Activated CD8-positive, alpha-beta memory T cell treated with anti-CD3 and anti-CD28 coated beads, Interleukin-2, amount 10 ng/mL, durations not matched to agents 7 days and 5 days (primary cell): ENCODE results near the gene ETV6. TPM values are rescaled to one million over a fixed set of nuclear protein-coding genes. Genes with fewer than 3 reads are reported as not detected.

Experiments used
- ATAC-seq: fragments of 150-1000 bp; cut with Tn5 transposase; one replicate; pipeline ENCODE4 v1.10.0; 2021; ENCODE audit warnings: moderate library complexity
- CTCF ChIA-PET: fragments of 350-600 bp; sonication (Branson Sonifier 250); formaldehyde crosslinking; loops from one replicate; lab custom pipeline; 2021; ENCODE audit warnings: antibody characterized with exemption; lab: Charles Lee
- DNase-seq: peaks from one replicate; pipeline ENCODE4 v3.0.0-alpha.2; 2020
- H3K27ac Mint-ChIP-seq: one replicate; pipeline ENCODE4 v1.8.0; 2021; ENCODE audit warnings: mild to moderate bottlenecking, mixed read lengths
- H3K27me3 Mint-ChIP-seq: one replicate; pipeline ENCODE4 v1.8.0; 2021; ENCODE audit warnings: mixed read lengths
- H3K36me3 Mint-ChIP-seq: one replicate; pipeline ENCODE4 v1.8.0; 2021; ENCODE audit warnings: mild to moderate bottlenecking, mixed read lengths
- H3K4me1 Mint-ChIP-seq: one replicate; pipeline ENCODE4 v1.8.0; 2021; ENCODE audit warnings: mixed read lengths
- H3K4me3 Mint-ChIP-seq: one replicate; pipeline ENCODE4 v1.8.0; 2021; ENCODE audit warnings: mild to moderate bottlenecking, moderate library complexity, mixed read lengths
- H3K9me3 Mint-ChIP-seq: one replicate; pipeline ENCODE4 v1.8.0; 2022; ENCODE audit warnings: low read depth, mixed read lengths
- total RNA-seq, 2 experiments: library from RNA; stranded (reverse); gene quantifications; one replicate each; pipeline ENCODE4 v1.2.3, GENCODE V29; 2021

Gene ETV6
- total RNA-seq, 2 experiments from 2014 or later = 29.4 to 32.6 TPM

DNA sequence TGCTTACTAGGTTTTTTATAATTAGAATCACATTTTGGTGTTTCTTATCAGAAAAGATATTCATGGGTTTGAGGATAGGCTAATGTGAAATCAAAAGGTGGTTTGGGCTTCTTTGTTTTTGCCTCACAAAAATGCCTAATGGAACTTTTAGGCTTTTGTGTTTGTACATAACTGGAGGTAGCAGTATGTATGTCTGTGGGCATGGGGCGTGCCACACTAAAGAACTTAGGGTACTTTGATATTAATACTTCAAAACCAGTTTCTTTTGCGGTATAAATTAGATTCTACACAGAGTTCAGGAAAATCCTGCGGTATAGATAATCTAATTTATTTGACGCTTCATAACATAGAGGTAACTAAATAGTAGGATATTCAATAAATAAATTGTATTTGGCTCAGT is 1.9 kb downstream of the ETV6 start:
- Mint-ChIP-seq H3K4me1 (peaks cover 39% of the 10 kb centered on the region), H3K36me3 (peaks cover 7% of the 10 kb centered on the region), H3K27ac (peak overlapping the region; percentile 93), H3K9me3 (no peaks in the 10 kb centered on the region), H3K27me3 (no peaks in the 10 kb centered on the region), H3K4me3 (peak overlapping the region; percentile 82)
- CTCF ChIA-PET = no interaction called here
- DNase-seq (no peak), ATAC-seq (no peak)

DNA sequence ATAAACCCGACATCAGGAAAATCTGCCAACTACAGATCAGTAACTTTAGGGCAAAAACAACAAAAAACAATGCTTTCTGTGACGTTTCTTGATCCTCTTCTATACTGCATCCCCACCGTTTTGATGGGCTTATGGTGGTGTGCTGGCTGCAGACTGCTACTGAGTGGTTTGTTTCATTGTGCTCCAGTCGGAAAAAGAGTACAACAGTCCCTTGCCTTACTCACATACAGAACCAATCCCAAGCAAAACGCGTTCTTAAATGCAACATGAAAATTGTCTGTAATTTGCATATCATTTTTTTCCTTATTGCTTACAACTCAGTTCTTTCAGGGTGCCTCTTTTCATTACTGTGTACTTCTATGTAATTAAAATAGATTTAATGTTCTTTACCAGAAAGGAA is 2.3 kb downstream of the ETV6 start:
- CTCF ChIA-PET = interaction anchor here (2.0 kb wide), 1 partner anchor 381 kb away, joined by 7 read pairs; no protein-coding TSS in a partner anchor
- H3K4me1 Mint-ChIP-seq = peaks cover 42% of the 10 kb centered on the region
- H3K36me3 Mint-ChIP-seq = peaks cover 10% of the 10 kb centered on the region
- H3K27me3 Mint-ChIP-seq = no peaks in the 10 kb centered on the region
- ATAC-seq = no peak
- peak overlapping the region; percentile 93 for H3K27ac Mint-ChIP-seq
- no peak for DNase-seq
- no peaks in the 10 kb centered on the region for H3K9me3 Mint-ChIP-seq
- peak overlapping the region; percentile 82 for H3K4me3 Mint-ChIP-seq

- Mint-ChIP-seq H3K36me3 (peaks cover 16% of the 10 kb centered on the region), H3K27me3 (no peaks in the 10 kb centered on the region)
- CTCF ChIA-PET = interaction anchor here (1.6 to 2.0 kb wide), 2 partner anchors 355 to 380 kb away, joined by 4 to 7 read pairs; no protein-coding TSS in a partner anchor
Observed at GRCh38 chr12:11652351-11653040, 3.0 kb downstream of the ETV6 start.

DNA sequence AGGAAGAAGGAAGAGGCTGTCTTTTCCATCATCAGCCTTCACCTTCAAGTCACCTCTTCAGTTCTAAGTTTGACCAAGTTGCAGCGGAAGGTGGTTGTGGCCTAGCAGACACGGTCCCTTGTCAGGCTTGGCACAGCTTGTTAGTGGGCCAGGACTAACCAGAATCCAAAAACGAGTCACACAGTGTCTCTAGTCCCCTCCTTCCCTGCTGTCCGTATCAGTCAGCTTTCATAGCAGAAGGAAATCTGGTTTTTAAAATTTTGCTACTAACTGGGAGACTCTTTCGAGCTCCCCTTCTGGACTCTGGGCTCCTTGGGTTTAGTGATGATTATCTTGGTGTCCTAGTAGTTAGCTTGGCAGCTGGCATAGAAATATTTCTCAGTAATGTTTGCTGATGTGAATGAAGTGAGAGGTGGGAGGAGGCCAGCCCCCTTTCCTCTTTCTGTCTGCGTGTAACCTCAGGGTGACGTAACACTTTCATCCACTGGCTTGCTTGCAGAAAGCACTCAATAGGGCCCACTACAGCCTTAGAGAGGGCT is 3.8 kb downstream of the ETV6 start:
- H3K27ac Mint-ChIP-seq = peak overlapping the region; percentile 93
- DNase-seq (peak; percentile 87), ATAC-seq (peak; percentile 28)
- no peaks in the 10 kb centered on the region for H3K9me3 Mint-ChIP-seq
- peaks cover 21% of the 10 kb centered on the region for H3K36me3 Mint-ChIP-seq
- H3K27me3 Mint-ChIP-seq = no peaks in the 10 kb centered on the region
- CTCF ChIA-PET = interaction anchor here (1.6 to 2.0 kb wide), 2 partner anchors 354 to 380 kb away, joined by 4 to 7 read pairs; no protein-coding TSS in a partner anchor
- peak overlapping the region; percentile 82 for H3K4me3 Mint-ChIP-seq
- H3K4me1 Mint-ChIP-seq = peaks cover 52% of the 10 kb centered on the region

More at GRCh38 chr12:11652351-11653040, 3.0 kb downstream of the ETV6 start:
- Mint-ChIP-seq H3K9me3 (no peaks in the 10 kb centered on the region), H3K4me1 (peaks cover 49% of the 10 kb centered on the region), H3K4me3 (peak overlapping the region; percentile 82), H3K27ac (peak overlapping the region; percentile 93)
- DNase-seq = peak; percentile 48
- peak; percentile 1 for ATAC-seq

- ATAC-seq (no peak), DNase-seq (no peak)
- Mint-ChIP-seq H3K4me1 (peaks cover 56% of the 10 kb centered on the region), H3K36me3 (peaks cover 21% of the 10 kb centered on the region), H3K27ac (no peak overlapping the region), H3K27me3 (no peaks in the 10 kb centered on the region), H3K4me3 (no peak overlapping the region), H3K9me3 (no peaks in the 10 kb centered on the region)
- CTCF ChIA-PET = interaction anchor here (1.7 kb wide), 1 partner anchor 379 kb away, joined by 6 read pairs; no protein-coding TSS in a partner anchor
Observed at GRCh38 chr12:11654338-11654737, 4.9 kb downstream of the ETV6 start.

- no peak overlapping the region for H3K4me3 Mint-ChIP-seq
- no peak for DNase-seq
- H3K27ac Mint-ChIP-seq = no peak overlapping the region
- peaks cover 61% of the 10 kb centered on the region for H3K4me1 Mint-ChIP-seq
- ATAC-seq = no peak
- H3K9me3 Mint-ChIP-seq = no peaks in the 10 kb centered on the region
- H3K36me3 Mint-ChIP-seq = peaks cover 24% of the 10 kb centered on the region
- H3K27me3 Mint-ChIP-seq = no peaks in the 10 kb centered on the region
- CTCF ChIA-PET = interaction anchor here (1.7 kb wide), 1 partner anchor 378 kb away, joined by 6 read pairs; no protein-coding TSS in a partner anchor
Observed at GRCh38 chr12:11654802-11655201, 5.3 kb downstream of the ETV6 start.

DNA sequence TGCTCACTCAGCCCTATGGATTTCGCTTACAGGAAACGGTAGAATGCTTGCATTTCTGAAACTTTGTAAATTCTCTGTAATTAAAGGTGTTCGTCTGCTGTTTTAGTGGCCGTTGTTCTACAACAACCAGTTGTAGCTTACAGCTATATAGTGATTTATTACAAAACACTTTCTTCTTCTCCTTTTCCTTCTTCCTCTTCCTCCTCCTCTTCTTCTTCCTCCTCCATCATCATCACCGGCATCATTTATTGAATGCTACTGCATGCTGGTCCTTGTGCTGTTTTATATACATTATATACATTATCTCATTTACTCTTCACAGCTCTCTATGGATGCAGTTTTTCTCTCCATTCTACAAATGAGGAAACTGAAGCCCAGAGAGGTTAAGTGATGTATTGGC is 6.4 kb downstream of the ETV6 start:
- Mint-ChIP-seq H3K4me1 (peaks cover 63% of the 10 kb centered on the region), H3K9me3 (no peaks in the 10 kb centered on the region), H3K27me3 (no peaks in the 10 kb centered on the region), H3K27ac (no peak overlapping the region), H3K36me3 (peaks cover 21% of the 10 kb centered on the region), H3K4me3 (no peak overlapping the region)
- CTCF ChIA-PET = interaction anchor here (1.7 kb wide), 1 partner anchor 377 kb away, joined by 6 read pairs; no protein-coding TSS in a partner anchor
- ATAC-seq (no peak), DNase-seq (no peak)

DNA sequence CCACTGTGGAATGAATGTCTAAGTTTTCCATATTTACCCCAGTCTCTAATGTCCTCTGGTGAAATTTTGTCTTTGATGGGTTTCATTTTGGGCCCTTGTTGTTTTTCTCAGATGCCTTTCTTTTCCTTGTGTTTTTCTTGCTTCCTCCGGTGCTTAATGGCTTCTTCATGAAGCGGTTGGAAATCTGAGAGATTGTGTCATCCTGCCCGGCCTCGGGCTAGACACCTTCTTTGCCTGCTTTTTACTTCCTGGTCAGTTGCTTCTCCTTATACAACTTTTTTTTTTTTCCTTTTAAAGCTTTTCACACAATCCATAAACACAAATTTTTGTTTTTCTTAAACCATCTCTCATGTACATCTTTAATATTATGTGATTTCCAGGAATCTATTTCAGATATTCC is 7.1 kb downstream of the ETV6 start:
- H3K36me3 Mint-ChIP-seq = peaks cover 24% of the 10 kb centered on the region
- H3K9me3 Mint-ChIP-seq = no peaks in the 10 kb centered on the region
- peaks cover 60% of the 10 kb centered on the region for H3K4me1 Mint-ChIP-seq
- H3K27ac Mint-ChIP-seq = no peak overlapping the region
- CTCF ChIA-PET = interaction anchor here (1.2 kb wide), 1 partner anchor 376 kb away, joined by 3 read pairs; no protein-coding TSS in a partner anchor
- ATAC-seq (no peak), DNase-seq (no peak)
- no peaks in the 10 kb centered on the region for H3K27me3 Mint-ChIP-seq
- no peak overlapping the region for H3K4me3 Mint-ChIP-seq

- peaks cover 33% of the 10 kb centered on the region for H3K36me3 Mint-ChIP-seq
- H3K4me1 Mint-ChIP-seq = peaks cover 54% of the 10 kb centered on the region
- CTCF ChIA-PET = interaction anchor here (1.2 kb wide), 1 partner anchor 376 kb away, joined by 3 read pairs; no protein-coding TSS in a partner anchor
- no peaks in the 10 kb centered on the region for H3K9me3 Mint-ChIP-seq
- no peak overlapping the region for H3K4me3 Mint-ChIP-seq
- DNase-seq (no peak), ATAC-seq (no peak)
- no peak overlapping the region for H3K27ac Mint-ChIP-seq
- no peaks in the 10 kb centered on the region for H3K27me3 Mint-ChIP-seq
Observed at GRCh38 chr12:11657511-11657910, 8.0 kb downstream of the ETV6 start.

- no peak for DNase-seq
- no peak for ATAC-seq
- no peak overlapping the region for H3K4me3 Mint-ChIP-seq
- H3K36me3 Mint-ChIP-seq = peaks cover 36% of the 10 kb centered on the region
- no peaks in the 10 kb centered on the region for H3K9me3 Mint-ChIP-seq
- CTCF ChIA-PET = interaction anchor here (0.7 kb wide), 1 partner anchor 374 kb away, joined by 3 read pairs; no protein-coding TSS in a partner anchor
- no peak overlapping the region for H3K27ac Mint-ChIP-seq
- H3K4me1 Mint-ChIP-seq = peaks cover 42% of the 10 kb centered on the region
- no peaks in the 10 kb centered on the region for H3K27me3 Mint-ChIP-seq
Observed at GRCh38 chr12:11658791-11659190, 9.3 kb downstream of the ETV6 start.

GRCh38 chr12:11660624-11661023 is 11.2 kb downstream of the ETV6 start:
- H3K27ac Mint-ChIP-seq = no peak overlapping the region
- H3K36me3 Mint-ChIP-seq = peaks cover 47% of the 10 kb centered on the region
- H3K4me3 Mint-ChIP-seq = no peak overlapping the region
- DNase-seq (no peak), ATAC-seq (no peak)
- no peaks in the 10 kb centered on the region for H3K9me3 Mint-ChIP-seq
- H3K27me3 Mint-ChIP-seq = no peaks in the 10 kb centered on the region
- CTCF ChIA-PET = no interaction called here
- peaks cover 32% of the 10 kb centered on the region for H3K4me1 Mint-ChIP-seq

- Mint-ChIP-seq H3K4me3 (no peak overlapping the region), H3K4me1 (peaks cover 28% of the 10 kb centered on the region), H3K27ac (no peak overlapping the region), H3K36me3 (peaks cover 43% of the 10 kb centered on the region), H3K27me3 (no peaks in the 10 kb centered on the region), H3K9me3 (no peaks in the 10 kb centered on the region)
- CTCF ChIA-PET = no interaction called here
- no peak for ATAC-seq
- no peak for DNase-seq
Observed at GRCh38 chr12:11661491-11662089, 12.1 kb downstream of the ETV6 start.

GRCh38 chr12:11662369-11662768 is 12.9 kb downstream of the ETV6 start:
- no peak for DNase-seq
- no peak overlapping the region for H3K27ac Mint-ChIP-seq
- H3K4me3 Mint-ChIP-seq = no peak overlapping the region
- H3K36me3 Mint-ChIP-seq = peaks cover 37% of the 10 kb centered on the region
- CTCF ChIA-PET = no interaction called here
- no peaks in the 10 kb centered on the region for H3K27me3 Mint-ChIP-seq
- ATAC-seq = no peak
- H3K9me3 Mint-ChIP-seq = no peaks in the 10 kb centered on the region
- peaks cover 22% of the 10 kb centered on the region for H3K4me1 Mint-ChIP-seq
